Stimulated activated CD8-positive, alpha-beta memory T cell treated with anti-CD3 and anti-CD28 coated beads, Interleukin-4, amount 100 ng/mL, for 24 hours (primary cell): ENCODE data around the gene FOXP2.

ENCODE experiments used
- DNase-seq: peaks from one replicate; pipeline ENCODE4 v3.0.0-alpha.2; 2020; ENCODE audit warnings: low read depth

FOXP2 gene

DNA sequence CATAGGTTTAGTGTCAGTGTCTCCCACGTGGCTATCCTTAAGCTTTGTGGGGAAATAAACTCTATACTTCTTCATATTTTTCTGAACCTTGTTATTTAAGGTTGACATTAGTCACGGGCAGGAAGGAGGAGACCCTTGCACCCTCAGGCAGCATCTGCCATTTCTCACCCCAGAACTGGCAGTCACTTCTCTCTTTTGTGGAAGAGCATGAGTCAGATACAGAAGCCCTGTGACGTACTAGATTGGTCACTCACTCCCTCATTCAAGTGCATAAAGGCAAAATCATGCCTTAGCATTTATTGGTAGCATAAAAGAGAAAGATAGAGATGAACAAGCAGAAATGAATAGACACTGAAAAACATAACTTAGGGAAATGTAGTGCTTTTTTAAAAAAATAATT lies 301.3 kb downstream of the FOXP2 start:
- no peak for DNase-seq

DNA sequence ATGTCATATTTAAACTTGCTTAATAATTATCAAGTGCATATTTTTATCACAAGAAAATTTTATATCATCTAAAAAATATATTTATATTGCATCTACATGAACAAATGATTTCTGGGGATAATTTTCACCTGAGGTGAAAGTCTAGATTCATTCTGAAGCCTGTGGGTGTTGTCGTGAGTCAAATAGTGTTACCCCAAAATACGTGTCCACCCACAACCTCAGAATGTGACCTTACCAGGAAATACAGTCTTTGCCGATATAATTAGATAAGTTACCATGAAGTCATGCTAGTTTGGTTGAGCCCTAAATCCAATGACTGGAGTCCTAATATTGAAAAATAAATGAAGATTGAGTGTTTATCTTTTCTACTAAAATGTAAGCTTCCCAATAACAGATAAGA lies 304.2 kb downstream of the FOXP2 start:
- DNase-seq: no peak

DNA sequence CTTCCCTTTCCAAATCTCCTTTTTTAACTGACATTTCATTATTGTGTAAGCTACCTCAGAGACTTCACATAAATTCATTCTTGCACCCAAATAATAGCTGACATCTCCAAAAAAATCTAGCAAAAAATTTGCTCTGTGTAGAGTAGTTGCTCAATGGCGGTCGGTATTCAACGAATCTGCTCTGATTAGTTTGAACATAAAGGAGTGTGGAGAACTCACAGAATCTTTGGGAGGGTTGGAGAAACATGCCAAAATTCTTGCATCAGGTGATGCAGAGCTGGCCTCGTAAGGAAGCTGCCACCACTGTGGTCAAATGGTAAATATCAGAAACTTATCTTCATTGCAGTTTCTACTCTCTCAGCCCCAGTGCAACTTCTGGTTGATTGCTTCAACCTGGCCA lies 306.1 kb downstream of the FOXP2 start:
- no peak for DNase-seq

DNA sequence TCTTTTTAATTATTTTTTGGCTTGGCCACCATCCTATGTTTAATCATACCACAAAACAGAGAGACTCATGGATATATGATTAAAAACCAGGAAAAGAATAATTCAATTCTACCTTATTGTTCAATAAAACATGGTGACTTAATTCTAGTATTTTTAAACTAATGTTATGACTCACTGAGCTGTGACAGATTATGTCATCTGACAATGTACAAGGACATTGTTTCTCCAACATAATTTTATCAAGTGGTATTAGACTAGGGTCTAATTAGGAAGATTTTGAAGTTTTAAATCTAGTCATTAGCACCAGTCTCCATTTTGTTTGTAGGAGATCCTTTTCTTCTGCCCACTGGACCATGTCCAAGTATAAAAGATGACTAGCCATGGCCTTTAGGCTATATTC lies 307.9 kb downstream of the FOXP2 start:
- no peak for DNase-seq

DNA sequence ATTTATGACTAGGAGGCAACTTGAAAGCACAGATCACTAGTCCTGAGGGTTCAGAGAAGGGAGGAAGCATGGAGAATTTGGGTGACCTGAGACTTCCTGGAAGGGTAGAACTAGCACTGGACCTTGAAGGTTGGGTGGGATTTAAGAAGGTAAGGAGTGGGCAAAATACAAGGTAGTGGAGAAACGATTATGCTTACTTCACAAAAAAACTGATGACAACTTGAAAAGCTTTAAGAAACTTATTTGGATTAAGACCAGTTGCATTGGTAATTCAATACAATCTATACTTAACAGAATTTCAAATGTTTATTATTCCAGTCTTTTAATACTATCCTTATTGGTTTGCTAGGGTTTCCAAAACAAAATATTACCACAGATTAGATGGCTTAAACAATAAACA lies 308.7 kb downstream of the FOXP2 start:
- no peak for DNase-seq

DNA sequence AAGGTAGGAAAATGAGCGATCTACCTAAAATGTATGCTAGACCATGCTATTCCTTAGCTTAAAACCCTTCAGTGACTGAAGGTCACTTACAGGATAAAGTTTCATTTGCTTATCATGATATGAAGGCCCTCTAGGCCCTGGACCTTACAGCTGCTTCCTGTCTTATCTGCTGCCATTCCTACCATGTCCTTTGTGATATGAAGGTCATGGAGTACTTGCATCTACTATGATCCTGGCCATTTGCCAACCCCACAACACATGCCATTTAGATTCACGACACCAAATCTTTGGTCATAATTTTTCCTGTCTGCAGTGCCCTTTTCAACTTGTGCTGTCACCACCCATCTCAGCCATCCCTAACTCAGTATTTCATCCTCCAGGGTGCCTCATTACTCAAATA lies 325.5 kb downstream of the FOXP2 start:
- no peak for DNase-seq

DNA sequence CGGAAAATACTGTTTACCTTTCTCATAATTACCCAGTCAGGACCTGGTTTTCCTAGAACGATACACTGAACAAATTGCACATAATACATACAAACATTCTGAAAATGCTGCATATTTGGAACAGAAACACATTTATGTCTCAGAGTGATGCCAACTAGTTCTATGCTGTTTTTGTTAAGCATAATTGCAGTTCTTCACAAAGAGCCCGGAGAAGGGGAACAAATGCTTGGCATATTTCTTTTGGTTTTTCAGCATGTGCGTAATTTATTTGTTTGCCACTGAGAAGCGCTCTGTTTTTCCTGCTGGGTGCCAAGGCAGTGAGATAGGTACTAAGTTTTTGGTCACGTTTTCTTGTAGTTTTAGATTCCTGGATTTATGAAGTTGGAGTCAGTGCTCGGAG lies 326.3 kb downstream of the FOXP2 start:
- no peak for DNase-seq

DNA sequence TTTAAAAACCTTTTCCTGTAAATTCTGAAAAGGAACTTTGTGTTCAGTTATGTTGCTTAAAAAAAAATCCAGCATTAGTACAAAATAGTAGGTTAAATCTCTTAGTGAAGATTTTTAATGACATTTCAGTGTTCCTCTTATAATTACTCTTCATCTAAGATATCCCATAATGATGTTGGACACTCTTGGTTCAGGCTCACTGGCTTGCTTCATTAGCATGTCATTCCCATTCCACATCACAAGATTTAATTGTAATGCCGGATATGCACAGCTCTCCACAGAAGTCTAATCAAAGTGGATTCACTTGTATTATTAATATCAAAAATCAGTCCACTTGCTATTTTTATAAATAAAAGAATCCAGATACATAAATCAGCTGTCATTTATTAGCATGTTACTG lies 327.3 kb downstream of the FOXP2 start:
- no peak for DNase-seq
